ENCODE results near the gene CACYBP. TPM values are rescaled to one million over a fixed set of nuclear protein-coding genes. Genes with fewer than 3 reads are reported as not detected.

CACYBP gene
- total and polyA plus RNA-seq, 2 of the 13 experiments (the other 11 are each of a cell fraction or from before 2014, with no cell fraction given), result 18.4 to 183 TPM

DNA sequence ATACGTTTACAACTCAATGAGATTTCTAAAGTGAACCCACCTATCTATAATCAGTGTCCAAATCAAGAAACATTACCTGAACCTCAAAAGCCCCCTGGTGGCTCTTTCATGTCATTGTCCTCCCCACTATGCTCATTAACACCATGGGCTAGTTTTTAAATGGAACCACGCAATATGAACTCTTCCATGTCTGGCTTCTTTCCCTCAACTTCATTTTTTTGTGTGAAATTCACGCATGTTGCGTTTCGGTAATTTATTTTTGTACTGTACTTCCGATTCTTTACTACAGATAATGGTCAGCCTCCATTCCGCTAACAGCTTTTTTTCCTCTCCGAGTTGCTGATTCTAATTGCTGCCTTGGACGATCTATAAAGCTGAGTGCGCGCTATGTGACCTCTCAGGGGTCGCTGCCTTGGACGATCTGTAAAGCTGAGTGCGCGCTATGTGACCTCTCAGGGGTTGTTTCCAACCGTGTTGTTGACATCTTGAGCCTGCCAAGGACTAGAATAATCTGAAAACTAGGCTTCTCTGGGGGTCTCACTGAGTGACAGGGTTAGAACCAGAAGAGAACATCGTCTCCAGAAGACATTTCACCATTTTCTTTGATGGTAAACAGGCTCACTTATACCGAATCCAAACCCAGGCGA, 1.1 kb upstream of the CACYBP start (continued):
- TF ChIP-seq IRF1 (CRISPR knock-in tag; IDR thresholded peaks at IDR 0.05; ENCODE audit: low read depth) (no peak), ISX (CRISPR knock-in tag; conservative IDR thresholded peaks at IDR 0.05) (peak; percentile 81; the same call in 1 of the 2 replicates), HOXA7 (CRISPR knock-in tag; IDR thresholded peaks at IDR 0.05) (no peak), ARNT2 (CRISPR knock-in tag; IDR thresholded peaks at IDR 0.05; ENCODE audit: low read depth) (no peak), KDM5B (CRISPR knock-in tag; IDR thresholded peaks at IDR 0.05; ENCODE audit: borderline replicate concordance) (peak; percentile 42; the same call in 1 of the 2 replicates), ZNF629 (CRISPR knock-in tag; conservative IDR thresholded peaks at IDR 0.05) (peak; percentile 26; the same call in 1 of the 2 replicates), MIXL1 (CRISPR knock-in tag; IDR thresholded peaks at IDR 0.05) (peak; percentile 60; the same call in 1 of the 2 replicates), TRIM22 (IDR thresholded peaks at IDR 0.05) (no peak), HNRNPH1 (optimal IDR thresholded peaks at IDR 0.05; ENCODE audit: low read depth, low read length) (no peak), ZNF225 (CRISPR knock-in tag; IDR thresholded peaks at IDR 0.05) (no peak), PATZ1 (CRISPR knock-in tag; IDR thresholded peaks at IDR 0.05) (no peak), NR2F2 (IDR thresholded peaks at IDR 0.05; ENCODE audit: borderline replicate concordance, low read depth) (no peak), ZNF777 (CRISPR knock-in tag; IDR thresholded peaks at IDR 0.05) (peak; percentile 52; the same call in 1 of the 2 replicates), ZNF616 (CRISPR knock-in tag; IDR thresholded peaks at IDR 0.05; ENCODE audit: low read depth) (no peak), RBM39 (IDR thresholded peaks at IDR 0.05; ENCODE audit: low read depth, low read length, poor library complexity, severe bottlenecking) (peak; percentile 6), SAFB2 (CRISPR knock-in tag; IDR thresholded peaks at IDR 0.05; ENCODE audit: borderline replicate concordance, low read depth) (no peak), ZBTB39 (CRISPR knock-in tag; IDR thresholded peaks at IDR 0.05) (no peak), FOXC1 (CRISPR knock-in tag; IDR thresholded peaks at IDR 0.05; ENCODE audit: borderline replicate concordance) (no peak), ELF1 (CRISPR knock-in tag; IDR thresholded peaks at IDR 0.05) (no peak), ZNF350 (CRISPR knock-in tag; IDR thresholded peaks at IDR 0.05; ENCODE audit: borderline replicate concordance, low read depth) (no peak), BRCA1 (CRISPR knock-in tag; IDR thresholded peaks at IDR 0.05) (no peak), RCOR2 (CRISPR knock-in tag; IDR thresholded peaks at IDR 0.05) (no peak), NFKBIZ (CRISPR knock-in tag; IDR thresholded peaks at IDR 0.05) (0 out of 2 replicates have a peak, but pooled peaks have one; percentile 11)
- TF ChIP-seq, protein P1, sequence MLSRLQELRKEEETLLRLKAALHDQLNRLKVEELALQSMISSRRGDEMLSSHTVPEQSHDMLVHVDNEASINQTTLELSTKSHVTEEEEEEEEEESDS (CRISPR knock-in tag; IDR thresholded peaks at IDR 0.05; ENCODE audit: borderline replicate concordance), result no peak
- TF ChIP-seq, protein P2, sequence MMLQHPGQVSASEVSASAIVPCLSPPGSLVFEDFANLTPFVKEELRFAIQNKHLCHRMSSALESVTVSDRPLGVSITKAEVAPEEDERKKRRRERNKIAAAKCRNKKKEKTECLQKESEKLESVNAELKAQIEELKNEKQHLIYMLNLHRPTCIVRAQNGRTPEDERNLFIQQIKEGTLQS (CRISPR knock-in tag; IDR thresholded peaks at IDR 0.05), result no peak

Measured in HepG2 (cell line).